Uterus (tissue), 4 donors: ENCODE measurements around the gene MIDN. TPM values are rescaled to one million over a fixed set of nuclear protein-coding genes. Genes with fewer than 3 reads are reported as not detected.

Source experiments
- DNase-seq, 2 donors: peaks; one replicate each; pipeline ENCODE4 v3.0.0-alpha.2; 2019 to 2020
- H3K27ac ChIP-seq, 2 donors: fragments of 200-600 bp; sonication (generic); 1 replicate in 1 of 2; 2 replicates in 1 of 2; pipeline ENCODE4 v1.5.1; 2016 to 2018
- H3K27me3 ChIP-seq, 2 donors: fragments of 200-600 bp; sonication (generic); one replicate each; pipeline ENCODE4 v1.5.1; 2018 to 2019; ENCODE audit warnings: control low read depth in 1 of 2
- H3K36me3 ChIP-seq, 2 donors: fragments of 200-600 bp; sonication (generic); one replicate each; pipeline ENCODE4 v1.5.1; 2019; ENCODE audit warnings: control low read depth in 1 of 2
- H3K4me1 ChIP-seq, 2 donors: fragments of 200-600 bp; sonication (generic); one replicate each; pipeline ENCODE4 v1.5.1; 2018 to 2019; ENCODE audit warnings: control low read depth in 1 of 2
- H3K4me3 ChIP-seq, 2 donors: fragments of 200-600 bp; sonication (generic); 1 replicate in 1 of 2; 2 replicates in 1 of 2; pipeline ENCODE4 v1.5.1; 2018 to 2019; ENCODE audit warnings: mild to moderate bottlenecking in 1 of 2
- H3K9me3 ChIP-seq, 2 donors: fragments of 200-600 bp; sonication (generic); one replicate each; pipeline ENCODE4 v1.5.1; 2019; ENCODE audit warnings: control low read depth in 1 of 2
- POLR2A ChIP-seq, 2 donors: fragments of 450-650 bp; IDR thresholded peaks; one replicate each; pipeline ENCODE4 v1.6.1; 2016; ENCODE audit warnings: antibody characterized with exemption in 2 of 2, mild to moderate bottlenecking in 1 of 2, moderate library complexity in 1 of 2
- intact Hi-C: fragments of 100-400 bp; cut with DNase I; formaldehyde crosslinking; loops from one replicate; pipeline ENCODE4 v1.15.1; 2023; ENCODE audit warnings: low total_unique reads
- total RNA-seq, 4 donors: library from RNA; depleted of rRNA in 3 of 4; stranded (reverse); fragments of >200 nt in 3 of 4; gene quantifications; one replicate each; pipeline versions ENCODE4 v1.1.0 to v1.2.4, GENCODE V29; 2014 to 2023
- TF ChIP-seq, protein P1 (sequence below), 4 experiments: fragments of 200-600 bp in 2 of 4; fragments of 450-650 bp in 2 of 4; sonication (generic) in 2 of 4; IDR thresholded peaks; one replicate each; pipeline ENCODE4 v1.5.1; 2016 to 2019; ENCODE audit warnings: antibody characterized with exemption in 4 of 4, mild to moderate bottlenecking in 2 of 4, moderate library complexity in 1 of 4
- donor health status: DM: yes; HTN: yes; CAD: no.

The MIDN gene
- total RNA-seq, 4 donors from 2014 or later: 0.77 to 108 (median 15.0) TPM

DNA sequence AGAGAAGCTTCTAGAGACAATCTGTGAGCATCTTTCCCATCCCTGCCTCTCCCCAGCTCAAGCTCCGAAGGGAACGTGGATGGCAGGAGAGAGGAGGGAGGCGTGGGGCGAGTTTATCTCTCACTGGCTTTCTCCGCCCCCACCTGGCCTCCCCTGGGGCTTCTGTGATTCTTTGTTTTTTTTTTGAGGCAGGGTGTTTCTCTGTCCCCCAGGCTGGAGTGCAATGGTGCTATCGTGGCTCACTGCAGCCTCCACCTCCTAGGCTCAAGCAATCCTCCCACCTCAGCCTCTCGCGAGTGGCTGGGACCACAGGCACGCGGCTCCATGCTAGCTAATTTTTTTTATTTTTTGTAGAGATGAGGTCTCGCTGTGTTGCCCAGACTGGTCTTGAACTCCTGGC is 60.3 kb downstream of the MIDN start:
- DNase-seq: no peak
- intact Hi-C loops: no loop called here
- peaks cover 0 to 8% of the 10 kb centered on the region in 2 donors for H3K27me3 ChIP-seq
- H3K4me1 ChIP-seq: no peaks in the 10 kb centered on the region
- no peak overlapping the region for H3K27ac ChIP-seq
- H3K9me3 ChIP-seq: no peaks in the 10 kb centered on the region
- TF ChIP-seq POLR2A (IDR thresholded peaks at IDR 0.05): no peak
- TF ChIP-seq, protein P1, sequence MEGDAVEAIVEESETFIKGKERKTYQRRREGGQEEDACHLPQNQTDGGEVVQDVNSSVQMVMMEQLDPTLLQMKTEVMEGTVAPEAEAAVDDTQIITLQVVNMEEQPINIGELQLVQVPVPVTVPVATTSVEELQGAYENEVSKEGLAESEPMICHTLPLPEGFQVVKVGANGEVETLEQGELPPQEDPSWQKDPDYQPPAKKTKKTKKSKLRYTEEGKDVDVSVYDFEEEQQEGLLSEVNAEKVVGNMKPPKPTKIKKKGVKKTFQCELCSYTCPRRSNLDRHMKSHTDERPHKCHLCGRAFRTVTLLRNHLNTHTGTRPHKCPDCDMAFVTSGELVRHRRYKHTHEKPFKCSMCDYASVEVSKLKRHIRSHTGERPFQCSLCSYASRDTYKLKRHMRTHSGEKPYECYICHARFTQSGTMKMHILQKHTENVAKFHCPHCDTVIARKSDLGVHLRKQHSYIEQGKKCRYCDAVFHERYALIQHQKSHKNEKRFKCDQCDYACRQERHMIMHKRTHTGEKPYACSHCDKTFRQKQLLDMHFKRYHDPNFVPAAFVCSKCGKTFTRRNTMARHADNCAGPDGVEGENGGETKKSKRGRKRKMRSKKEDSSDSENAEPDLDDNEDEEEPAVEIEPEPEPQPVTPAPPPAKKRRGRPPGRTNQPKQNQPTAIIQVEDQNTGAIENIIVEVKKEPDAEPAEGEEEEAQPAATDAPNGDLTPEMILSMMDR (IDR thresholded peaks at IDR 0.05): no peak
- H3K4me3 ChIP-seq: no peak overlapping the region
- no peaks in the 10 kb centered on the region for H3K36me3 ChIP-seq

Other genes starting within 250 kb of the MIDN start
- gene GRIN3B, start 248.2 kb upstream of the MIDN start, total RNA-seq: under 1 TPM in 1 of 4 donors, not detected in 3; 0.48 TPM
- 100 to 1,000 TPM in 1 of 4 donors, 10 to 100 TPM in 3; 47.4 to 164 (median 56.9) TPM for gene TMEM259, start 227.5 kb upstream of the MIDN start, total RNA-seq
- gene RNU6-2, start 227.1 kb upstream of the MIDN start, total RNA-seq: not detected
- gene CNN2, start 222.0 kb upstream of the MIDN start, total RNA-seq: 100 to 1,000 TPM in 2 of 4 donors, 10 to 100 TPM in 2; 14.3 to 186 (median 88.5) TPM
- gene ABCA7, start 208.5 kb upstream of the MIDN start, total RNA-seq: 10 to 100 TPM in 1 of 4 donors, 1 to 10 TPM in 2, under 1 TPM in 1; 0.59 to 10.4 (median 2.7) TPM
- 100 to 1,000 TPM in 1 of 4 donors, 1 to 10 TPM in 3; 4.1 to 154 (median 8.6) TPM for gene ARHGAP45, start 181.4 kb upstream of the MIDN start, total RNA-seq
- gene POLR2E, start 153.2 kb upstream of the MIDN start, total RNA-seq: 100 to 1,000 TPM in 1 of 4 donors, 10 to 100 TPM in 3; 13.6 to 112 (median 59.8) TPM
- gene GPX4, start 144.6 kb upstream of the MIDN start, total RNA-seq: 100 to 1,000 TPM in 3 of 4 donors, 10 to 100 TPM in 1; 68.2 to 357 (median 163) TPM
- 100 to 1,000 TPM in 1 of 4 donors, 10 to 100 TPM in 1, 1 to 10 TPM in 2; 4.4 to 107 (median 10.7) TPM for gene SBNO2, start 74.3 kb upstream of the MIDN start, total RNA-seq
- gene STK11, start 42.8 kb upstream of the MIDN start, total RNA-seq: 10 to 100 TPM; 17.4 to 62.8 (median 43.3) TPM
- 1 to 10 TPM in 2 of 4 donors, under 1 TPM in 1, not detected in 1; 0.26 to 1.5 (median 1.0) TPM for gene CBARP, start 10.6 kb upstream of the MIDN start, total RNA-seq
- 100 to 1,000 TPM in 2 of 4 donors, 10 to 100 TPM in 1, 1 to 10 TPM in 1; 4.7 to 164 (median 68.9) TPM for gene ATP5F1D, start 6.8 kb upstream of the MIDN start, total RNA-seq
- 100 to 1,000 TPM; 235 to 950 (median 535) TPM for gene CIRBP, start 20.7 kb downstream of the MIDN start, total RNA-seq
- gene FAM174C, start 26.9 kb downstream of the MIDN start, total RNA-seq: 10 to 100 TPM in 2 of 4 donors, 1 to 10 TPM in 2; 2.1 to 24.3 (median 7.1) TPM
- under 1 TPM in 1 of 4 donors, not detected in 3; 0.76 TPM for gene EFNA2, start 37.3 kb downstream of the MIDN start, total RNA-seq
- gene NDUFS7, start 135.3 kb downstream of the MIDN start, total RNA-seq: 10 to 100 TPM; 39.2 to 65.5 (median 42.1) TPM
- gene GAMT, start 153.0 kb downstream of the MIDN start, total RNA-seq: 10 to 100 TPM in 2 of 4 donors, 1 to 10 TPM in 2; 3.3 to 14.4 (median 8.4) TPM
- gene DAZAP1, start 159.0 kb downstream of the MIDN start, total RNA-seq: 100 to 1,000 TPM in 1 of 4 donors, 10 to 100 TPM in 1, 1 to 10 TPM in 2; 1.2 to 102 (median 23.8) TPM
- 1,000 to 10,000 TPM in 3 of 4 donors, 100 to 1,000 TPM in 1; 648 to 5,728 (median 1,854) TPM for gene RPS15, start 189.8 kb downstream of the MIDN start, total RNA-seq
- gene APC2, start 201.5 kb downstream of the MIDN start, total RNA-seq: 1 to 10 TPM in 1 of 4 donors, under 1 TPM in 2, not detected in 1; 0.12 to 3.5 (median 0.77) TPM
- 10 to 100 TPM; 17.7 to 32.9 (median 28.9) TPM for gene C19orf25, start 230.6 kb downstream of the MIDN start, total RNA-seq
- gene PCSK4, start 241.8 kb downstream of the MIDN start, total RNA-seq: 1 to 10 TPM in 2 of 4 donors, under 1 TPM in 1, not detected in 1; under 0.01 to 6.4 (median 4.6) TPM
- gene REEP6, start 242.6 kb downstream of the MIDN start, total RNA-seq: 1 to 10 TPM in 1 of 4 donors, under 1 TPM in 2, not detected in 1; 0.76 to 3.0 (median 0.77) TPM